CD4-positive, alpha-beta T cell (primary cell): ENCODE data around the gene OR2T27. TPM values are rescaled to one million over a fixed set of nuclear protein-coding genes. Genes with fewer than 3 reads are reported as not detected.
"Not testable (repeated sequence)": the region's sequence is repeated elsewhere in the genome, so short reads cannot be mapped to it uniquely, and the experiment has no call there.

Source experiments
- ATAC-seq: fragments of 200-7000 bp; cut with Tn5 transposase; one replicate; pipeline ENCODE4 v1.10.0; 2022; ENCODE audit warnings: mild to moderate bottlenecking; ENCODE audit not compliant: poor library complexity
- CTCF ChIA-PET: fragments of 350-600 bp; sonication (Branson Sonifier 250); formaldehyde crosslinking; loops from one replicate; lab custom pipeline; 2021; ENCODE audit warnings: antibody characterized with exemption, inconsistent platforms; lab: Charles Lee
- POLR2A ChIA-PET: fragments of 350-600 bp; sonication (Branson Sonifier 250); formaldehyde crosslinking; loops from one replicate; lab custom pipeline; 2021; ENCODE audit warnings: antibody characterized with exemption, inconsistent platforms; lab: Charles Lee
- DNase-seq, 14 experiments: peaks; one replicate each; pipeline ENCODE4 v3.0.0-alpha.2; 2013 to 2020; ENCODE audit warnings: mixed read lengths in 2 of 14
- H3K27ac ChIP-seq, 2 donors: one replicate each; pipeline versions ENCODE4 v1.5.1 to v1.7.0; 2013; ENCODE audit warnings: low read length in 2 of 2, low read depth in 1 of 2, mild to moderate bottlenecking in 1 of 2
- H3K27me3 ChIP-seq, 2 experiments: 1 replicate in 1 of 2; 2 replicates in 1 of 2; pipeline versions ENCODE4 v1.6.1 to v1.7.0; 2013; ENCODE audit warnings: low read length in 2 of 2, control low read depth in 1 of 2, mild to moderate bottlenecking in 1 of 2, moderate library complexity in 1 of 2; ENCODE audit not compliant: insufficient read depth in 2 of 2, control insufficient read depth in 1 of 2
- H3K36me3 ChIP-seq: one replicate; pipeline ENCODE4 v1.6.1; 2013; ENCODE audit warnings: low read length, control low read depth; ENCODE audit not compliant: insufficient read depth
- H3K4me1 ChIP-seq: one replicate; pipeline ENCODE4 v1.6.1; 2013; ENCODE audit warnings: low read length, control low read depth; ENCODE audit not compliant: insufficient read depth
- H3K4me3 ChIP-seq: one replicate; pipeline ENCODE4 v1.5.1; 2013; ENCODE audit warnings: mild to moderate bottlenecking, low read length, moderate library complexity
- H3K9me3 ChIP-seq, 2 experiments: 1 replicate in 1 of 2; 2 replicates in 1 of 2; pipeline versions ENCODE4 v1.6.1 to v1.7.0; 2013; ENCODE audit warnings: low read length in 2 of 2, mild to moderate bottlenecking in 2 of 2, control low read depth in 1 of 2, moderate library complexity in 1 of 2; ENCODE audit not compliant: control insufficient read depth in 1 of 2, insufficient read depth in 1 of 2
- H3K27ac Mint-ChIP-seq: one replicate; pipeline ENCODE4 v1.8.0; 2020; ENCODE audit warnings: mixed read lengths
- H3K27me3 Mint-ChIP-seq: one replicate; pipeline ENCODE4 v1.8.0; 2021; ENCODE audit warnings: mixed read lengths
- H3K36me3 Mint-ChIP-seq: one replicate; pipeline ENCODE4 v1.8.0; 2021; ENCODE audit warnings: low read depth, mixed read lengths
- H3K4me1 Mint-ChIP-seq: one replicate; pipeline ENCODE4 v1.8.0; 2021; ENCODE audit warnings: low read depth, mixed read lengths
- H3K4me3 Mint-ChIP-seq: one replicate; pipeline ENCODE4 v1.8.0; 2020; ENCODE audit warnings: mild to moderate bottlenecking, mixed read lengths
- H3K9me3 Mint-ChIP-seq: one replicate; pipeline ENCODE4 v1.8.0; 2020; ENCODE audit warnings: mixed read lengths
- intact Hi-C, 2 experiments: fragments of 100-400 bp; cut with DNase I in 1 of 2; cut with micrococcal nuclease in 1 of 2; formaldehyde crosslinking; loops; one replicate each; pipeline versions ENCODE4 v1.15.1 to v1.9.0; 2023 to 2025; cut with DNase I, micrococcal nuclease
- polyA plus RNA-seq, 2 donors: library from polyadenylated mRNA; unstranded; fragments of 120-200 nt; gene quantifications; one replicate each; pipeline ENCODE4 v1.2.1, GENCODE V29; 2013
- total RNA-seq, 174 experiments: library from RNA in 2 of 174; stranded (reverse) in 2 of 174; gene quantifications; one replicate each; pipeline ENCODE4 v1.2.3 and lab custom pipeline; 2021 to 2026
- TF ChIP-seq, protein P1 (sequence below): fragments of 200-600 bp; IDR thresholded peaks from one replicate; pipeline ENCODE4 v1.8.0; 2022; ENCODE audit warnings: antibody characterized with exemption, mild to moderate bottlenecking

The OR2T27 gene, protein sequence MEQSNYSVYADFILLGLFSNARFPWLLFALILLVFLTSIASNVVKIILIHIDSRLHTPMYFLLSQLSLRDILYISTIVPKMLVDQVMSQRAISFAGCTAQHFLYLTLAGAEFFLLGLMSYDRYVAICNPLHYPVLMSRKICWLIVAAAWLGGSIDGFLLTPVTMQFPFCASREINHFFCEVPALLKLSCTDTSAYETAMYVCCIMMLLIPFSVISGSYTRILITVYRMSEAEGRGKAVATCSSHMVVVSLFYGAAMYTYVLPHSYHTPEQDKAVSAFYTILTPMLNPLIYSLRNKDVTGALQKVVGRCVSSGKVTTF
- not detected for total RNA-seq
- polyA plus RNA-seq (2013, experiment 1 of 2) = not detected
- polyA plus RNA-seq (2013, experiment 2 of 2) = not detected
- 0 to 0.06 (median 0) reads per million in 172 experiments for total RNA-seq (lab: John Stamatoyannopoulos, UW)

DNA sequence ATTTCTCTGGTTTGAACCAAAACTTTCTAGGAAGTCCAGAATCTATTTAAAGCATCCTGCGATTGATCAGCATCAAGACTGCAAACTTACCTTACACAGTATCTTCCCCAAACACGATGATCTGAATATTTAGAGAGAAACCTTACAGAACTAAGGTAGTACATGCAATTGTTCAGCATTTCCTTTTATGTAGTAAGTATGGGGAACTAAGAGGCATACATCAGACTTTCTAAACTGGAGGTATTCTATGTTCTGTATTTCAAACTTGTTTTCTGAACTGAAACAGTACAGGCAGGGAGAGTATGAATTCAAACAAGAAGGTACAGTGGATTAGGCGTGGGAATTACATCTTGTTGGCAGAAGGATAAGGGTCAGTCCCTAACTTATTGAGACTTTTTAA, at the start of gene OR2T27:
Gene OR2T27, minus strand, starts transcription at position 175 of the 400 bp plus-strand sequence. CDS start 4,644 bp downstream, outside the sequence.
- H3K27me3 ChIP-seq, H3K36me3 ChIP-seq, H3K27me3 Mint-ChIP-seq, DNase-seq, H3K4me1 Mint-ChIP-seq, ATAC-seq, H3K27ac ChIP-seq, CTCF ChIA-PET, H3K4me3 ChIP-seq, H3K9me3 Mint-ChIP-seq, intact Hi-C loops, H3K9me3 ChIP-seq, POLR2A ChIA-PET, H3K4me3 Mint-ChIP-seq, H3K4me1 ChIP-seq, H3K27ac Mint-ChIP-seq, H3K36me3 Mint-ChIP-seq: not testable (repeated sequence)

DNA sequence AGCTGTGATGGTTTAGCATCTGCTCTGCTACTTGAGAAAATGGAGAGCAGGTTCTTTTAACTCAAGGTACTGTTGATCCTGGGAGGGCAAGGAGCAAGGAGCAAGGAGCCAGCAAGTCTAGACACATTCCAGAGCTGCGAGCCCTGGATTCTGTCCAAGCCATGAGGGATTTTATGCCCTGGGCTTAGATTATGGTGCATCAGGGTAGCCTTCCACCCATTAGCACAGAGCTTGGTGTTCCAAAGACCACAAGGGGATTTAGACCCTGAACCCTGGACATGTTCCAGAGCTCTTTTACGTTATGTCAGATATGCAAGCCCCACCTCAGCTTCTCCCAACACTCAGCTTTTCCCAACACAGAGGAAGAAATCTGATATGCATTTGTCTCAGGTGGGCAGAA, 49.3 kb upstream of the OR2T27 start:
- H3K36me3 Mint-ChIP-seq = no peaks in the 10 kb centered on the region
- no peak for DNase-seq
- H3K27ac Mint-ChIP-seq = no peak overlapping the region
- Histone ChIP-seq H3K4me1 (no peaks in the 10 kb centered on the region), H3K36me3 (no peaks in the 10 kb centered on the region), H3K9me3 (no peaks in the 10 kb centered on the region), H3K27ac (no peak overlapping the region), H3K4me3 (no peak overlapping the region), H3K27me3 (peaks cover 0 to 3% of the 10 kb centered on the region in 2 experiments)
- ATAC-seq = no peak
- no peak overlapping the region for H3K4me3 Mint-ChIP-seq
- H3K4me1 Mint-ChIP-seq = no peaks in the 10 kb centered on the region
- peaks cover 12% of the 10 kb centered on the region for H3K27me3 Mint-ChIP-seq
- TF ChIP-seq, protein P1, sequence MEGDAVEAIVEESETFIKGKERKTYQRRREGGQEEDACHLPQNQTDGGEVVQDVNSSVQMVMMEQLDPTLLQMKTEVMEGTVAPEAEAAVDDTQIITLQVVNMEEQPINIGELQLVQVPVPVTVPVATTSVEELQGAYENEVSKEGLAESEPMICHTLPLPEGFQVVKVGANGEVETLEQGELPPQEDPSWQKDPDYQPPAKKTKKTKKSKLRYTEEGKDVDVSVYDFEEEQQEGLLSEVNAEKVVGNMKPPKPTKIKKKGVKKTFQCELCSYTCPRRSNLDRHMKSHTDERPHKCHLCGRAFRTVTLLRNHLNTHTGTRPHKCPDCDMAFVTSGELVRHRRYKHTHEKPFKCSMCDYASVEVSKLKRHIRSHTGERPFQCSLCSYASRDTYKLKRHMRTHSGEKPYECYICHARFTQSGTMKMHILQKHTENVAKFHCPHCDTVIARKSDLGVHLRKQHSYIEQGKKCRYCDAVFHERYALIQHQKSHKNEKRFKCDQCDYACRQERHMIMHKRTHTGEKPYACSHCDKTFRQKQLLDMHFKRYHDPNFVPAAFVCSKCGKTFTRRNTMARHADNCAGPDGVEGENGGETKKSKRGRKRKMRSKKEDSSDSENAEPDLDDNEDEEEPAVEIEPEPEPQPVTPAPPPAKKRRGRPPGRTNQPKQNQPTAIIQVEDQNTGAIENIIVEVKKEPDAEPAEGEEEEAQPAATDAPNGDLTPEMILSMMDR = no peak
- intact Hi-C loops = no loop called here
- CTCF ChIA-PET = no interaction called here
- POLR2A ChIA-PET = no interaction called here
- H3K9me3 Mint-ChIP-seq = no peaks in the 10 kb centered on the region

DNA sequence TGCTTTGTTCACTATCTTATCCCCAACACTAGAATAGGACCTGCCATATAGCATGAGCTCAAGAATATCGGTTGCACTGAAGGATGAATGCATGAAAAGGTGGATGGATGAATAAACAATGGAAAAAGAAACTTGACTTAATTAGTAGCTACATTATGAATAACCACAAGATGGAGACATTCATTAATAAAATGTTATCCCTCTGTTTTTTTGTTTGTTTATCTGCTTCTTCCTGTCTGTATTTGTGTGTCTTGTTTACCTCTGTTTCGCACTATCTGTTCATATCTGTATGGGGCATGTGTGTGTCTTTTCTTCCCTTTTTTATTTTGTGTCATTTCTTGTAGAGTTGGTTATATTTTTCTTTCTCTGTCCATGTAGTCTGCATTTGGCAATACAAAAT, 48.3 kb upstream of the OR2T27 start:
- H3K9me3 Mint-ChIP-seq = no peaks in the 10 kb centered on the region
- no peaks in the 10 kb centered on the region for H3K9me3 ChIP-seq
- H3K4me1 ChIP-seq = no peaks in the 10 kb centered on the region
- H3K4me1 Mint-ChIP-seq = no peaks in the 10 kb centered on the region
- H3K27ac ChIP-seq = no peak overlapping the region
- TF ChIP-seq, protein P1 = no peak
- no peaks in the 10 kb centered on the region for H3K36me3 Mint-ChIP-seq
- DNase-seq = no peak
- no peak for ATAC-seq
- intact Hi-C loops = loop anchor here in 1 of 2 experiments (1.0 kb wide), 1 partner anchor 10 kb away; no protein-coding TSS in a partner anchor
- POLR2A ChIA-PET = no interaction called here
- no peak overlapping the region for H3K4me3 Mint-ChIP-seq
- no peak overlapping the region for H3K27ac Mint-ChIP-seq
- no peaks in the 10 kb centered on the region for H3K27me3 ChIP-seq
- CTCF ChIA-PET = no interaction called here
- no peak overlapping the region for H3K4me3 ChIP-seq
- peaks cover 18% of the 10 kb centered on the region for H3K27me3 Mint-ChIP-seq
- H3K36me3 ChIP-seq = no peaks in the 10 kb centered on the region
